Body of pancreas (tissue), 4 donors: ENCODE results near the gene ERC2. TPM values are rescaled to one million over a fixed set of nuclear protein-coding genes. Genes with fewer than 3 reads are reported as not detected.

Source experiments
- ATAC-seq: fragments of 150-250 bp; one replicate; pipeline ENCODE4 v1.9.1; 2016
- DNase-seq, 4 donors: peaks; one replicate each; pipeline ENCODE4 v3.0.0-alpha.2; 2019
- H3K27ac ChIP-seq, 4 donors: fragments of 200-600 bp; sonication (generic); 1 replicate in 3 of 4; 2 replicates in 1 of 4; pipeline versions ENCODE4 v1.5.1 to v1.6.1; 2016 to 2019; ENCODE audit warnings: mild to moderate bottlenecking in 1 of 4, mixed read lengths in 1 of 4, moderate library complexity in 1 of 4
- H3K27me3 ChIP-seq, 2 donors: fragments of 200-600 bp; sonication (generic); one replicate each; pipeline ENCODE4 v1.6.0; 2016; ENCODE audit warnings: mild to moderate bottlenecking in 1 of 2
- H3K36me3 ChIP-seq, 2 donors: fragments of 200-600 bp; sonication (generic); replicated peaks in 1 of 2; 2 replicates each; pipeline ENCODE4 v1.5.1; 2016; ENCODE audit warnings: low read depth in 2 of 2; ENCODE audit not compliant: insufficient read depth in 1 of 2
- H3K4me1 ChIP-seq: fragments of 200-600 bp; sonication (generic); one replicate; pipeline ENCODE4 v1.6.0; 2016
- H3K4me3 ChIP-seq, 2 donors: fragments of 200-600 bp; sonication (generic); 1 replicate in 1 of 2; 2 replicates in 1 of 2; pipeline ENCODE4 v1.5.1; 2016 to 2019
- H3K9me3 ChIP-seq, 3 donors: fragments of 200-600 bp; sonication (generic); 1 replicate in 2 of 3; 2 replicates in 1 of 3; pipeline ENCODE4 v1.5.1; 2016
- CTCF ChIP-seq, 7 experiments: fragments of 450-650 bp in 4 of 7; fragments of 200-600 bp in 3 of 7; sonication (generic) in 3 of 7; IDR thresholded peaks; one replicate each; pipeline ENCODE4 v1.5.1; 2016 to 2019; ENCODE audit warnings: antibody characterized with exemption in 7 of 7
- POLR2A ChIP-seq, 3 donors: fragments of 450-650 bp; IDR thresholded peaks; one replicate each; pipeline ENCODE4 v1.6.1; 2016; ENCODE audit warnings: antibody characterized with exemption in 3 of 3, mild to moderate bottlenecking in 2 of 3
- WGBS, 2 donors: methylation state at CpG; one replicate each; pipeline ENCODE4 v1.1.5; 2017; 5-methylcytosine and 5-hydroxymethylcytosine counted together
- intact Hi-C: fragments of 100-400 bp; cut with DNase I; formaldehyde crosslinking; loops from one replicate; pipeline ENCODE4 v1.15.1; 2023
- total RNA-seq, 2 donors: library from RNA; depleted of rRNA; stranded (reverse); fragments of >200 nt; gene quantifications; one replicate each; pipeline ENCODE4 v1.1.0, GENCODE V29; 2016

ERC2 gene
- total RNA-seq, 2 donors from 2014 or later: 4.0 to 4.7 TPM

- H3K4me3 ChIP-seq: no peak overlapping the region
- intact Hi-C loops: no loop called here
- H3K36me3 ChIP-seq: no peaks in the 10 kb centered on the region
- no peak overlapping the region for H3K27ac ChIP-seq
- ATAC-seq (no peak), DNase-seq (no peak)
- no peaks in the 10 kb centered on the region for H3K9me3 ChIP-seq
- TF ChIP-seq CTCF (IDR thresholded peaks at IDR 0.05): peak in 6 of 7 experiments; percentile 18 to 47 (median 40)
- no peak for TF ChIP-seq POLR2A (IDR thresholded peaks at IDR 0.05)
- H3K27me3 ChIP-seq: no peaks in the 10 kb centered on the region
- H3K4me1 ChIP-seq: no peaks in the 10 kb centered on the region
Measured at GRCh38 chr3:55746808-55747413, 721.4 kb downstream of the ERC2 start.

DNA sequence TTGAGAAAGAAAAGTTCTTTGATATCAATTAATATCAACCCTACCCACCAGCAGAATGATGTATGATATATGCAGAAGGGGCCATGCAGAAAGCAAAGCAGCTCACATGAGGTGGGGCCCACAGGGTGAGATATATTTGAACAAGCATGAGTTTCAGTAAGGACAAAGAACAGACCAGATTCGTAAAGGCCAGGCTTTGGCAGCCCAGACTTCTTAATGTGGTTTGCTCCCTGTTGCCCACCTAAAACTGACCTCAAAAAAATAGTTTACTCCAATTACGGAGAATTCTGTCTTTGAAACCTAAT lies 725.5 kb downstream of the ERC2 start:
- no peak for ATAC-seq
- Histone ChIP-seq H3K4me1 (no peaks in the 10 kb centered on the region), H3K27me3 (no peaks in the 10 kb centered on the region), H3K27ac (no peak overlapping the region), H3K9me3 (no peaks in the 10 kb centered on the region), H3K36me3 (no peaks in the 10 kb centered on the region), H3K4me3 (no peak overlapping the region)
- TF ChIP-seq CTCF (IDR thresholded peaks at IDR 0.05) (no peak), POLR2A (IDR thresholded peaks at IDR 0.05) (no peak)
- 79 to 85% methylated on average over 2 of the region's 2 CpGs for WGBS, 2 donors
- no peak for DNase-seq
- intact Hi-C loops: no loop called here

GRCh38 chr3:55742022-55742831 lies 726.0 kb downstream of the ERC2 start:
- H3K4me1 ChIP-seq: no peaks in the 10 kb centered on the region
- TF ChIP-seq CTCF (IDR thresholded peaks at IDR 0.05) (no peak), POLR2A (IDR thresholded peaks at IDR 0.05) (no peak)

DNA sequence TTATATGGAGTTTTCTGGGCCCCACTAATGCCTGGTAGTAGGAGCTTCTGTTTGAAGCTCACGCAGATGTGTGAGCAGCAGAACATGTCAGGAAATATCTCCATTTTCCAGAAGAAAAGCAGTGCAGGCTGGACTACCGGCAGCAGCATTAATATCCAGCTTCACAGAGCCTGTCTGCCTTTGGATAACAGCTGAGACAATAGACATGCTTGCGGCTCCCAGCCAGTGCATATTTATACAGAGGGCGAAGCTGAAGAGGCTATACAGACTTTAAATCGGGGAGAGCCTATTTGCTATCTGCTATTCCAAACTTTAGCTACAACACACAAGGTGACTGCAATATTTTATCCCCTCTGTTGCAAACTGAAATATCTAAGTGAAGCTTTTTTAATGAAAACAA lies 731.1 kb downstream of the ERC2 start:
- Histone ChIP-seq H3K27me3 (no peaks in the 10 kb centered on the region), H3K4me1 (no peaks in the 10 kb centered on the region), H3K9me3 (no peaks in the 10 kb centered on the region), H3K27ac (no peak overlapping the region), H3K4me3 (no peak overlapping the region), H3K36me3 (no peaks in the 10 kb centered on the region)
- intact Hi-C loops: no loop called here
- no peak for TF ChIP-seq CTCF (IDR thresholded peaks at IDR 0.05)
- TF ChIP-seq POLR2A (IDR thresholded peaks at IDR 0.05): no peak
- ATAC-seq (no peak), DNase-seq (no peak)
- 65 to 87% methylated on average over 5 of the region's 5 CpGs for WGBS, 2 donors

More at GRCh38 chr3:55742022-55742831, 726.0 kb downstream of the ERC2 start:
- no peaks in the 10 kb centered on the region for H3K36me3 ChIP-seq
- no peak for DNase-seq
- no peak for ATAC-seq
- no peak overlapping the region for H3K27ac ChIP-seq
- H3K27me3 ChIP-seq: no peaks in the 10 kb centered on the region
- no peaks in the 10 kb centered on the region for H3K9me3 ChIP-seq
- intact Hi-C loops: no loop called here
- WGBS, 2 donors: 75 to 82% methylated on average over 4 of the region's 4 CpGs
- H3K4me3 ChIP-seq: no peak overlapping the region

DNA sequence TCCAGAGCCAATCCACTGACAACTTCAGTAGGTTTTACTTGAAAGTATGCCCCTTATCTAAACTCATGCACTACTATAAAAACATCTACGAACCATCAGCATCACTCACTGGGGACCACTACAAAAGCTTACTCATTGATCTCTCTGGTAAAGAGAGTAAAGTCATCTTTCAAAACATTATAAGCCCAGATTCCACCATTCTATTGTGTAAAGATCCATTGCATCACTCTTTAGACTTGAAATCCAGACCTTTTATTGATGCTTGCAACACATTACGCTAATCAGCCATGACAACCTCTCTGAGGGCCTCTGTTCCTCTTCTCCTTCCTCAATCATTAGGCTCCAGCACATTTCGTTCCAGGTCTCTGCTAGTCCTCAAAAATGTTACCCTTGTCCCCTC lies 732.3 kb downstream of the ERC2 start:
- H3K27me3 ChIP-seq: no peaks in the 10 kb centered on the region
- 76 to 80% methylated on average over 3 of the region's 3 CpGs for WGBS, 2 donors
- no peaks in the 10 kb centered on the region for H3K4me1 ChIP-seq
- no peaks in the 10 kb centered on the region for H3K36me3 ChIP-seq
- no peak for TF ChIP-seq POLR2A (IDR thresholded peaks at IDR 0.05)
- no peak for TF ChIP-seq CTCF (IDR thresholded peaks at IDR 0.05)
- ATAC-seq: no peak
- DNase-seq: no peak
- no peak overlapping the region for H3K4me3 ChIP-seq
- H3K9me3 ChIP-seq: no peaks in the 10 kb centered on the region
- intact Hi-C loops: no loop called here
- no peak overlapping the region for H3K27ac ChIP-seq
